ENCODE data around the gene FRMD8.

The FRMD8 gene

GRCh38 chr11:65383778-65384177 is 2.7 kb upstream of the FRMD8 start:
- in situ Hi-C loops (cut with HindIII; ENCODE audit: low sequenced_read_pairs): no loop called here
- TF ChIP-seq, protein P1, sequence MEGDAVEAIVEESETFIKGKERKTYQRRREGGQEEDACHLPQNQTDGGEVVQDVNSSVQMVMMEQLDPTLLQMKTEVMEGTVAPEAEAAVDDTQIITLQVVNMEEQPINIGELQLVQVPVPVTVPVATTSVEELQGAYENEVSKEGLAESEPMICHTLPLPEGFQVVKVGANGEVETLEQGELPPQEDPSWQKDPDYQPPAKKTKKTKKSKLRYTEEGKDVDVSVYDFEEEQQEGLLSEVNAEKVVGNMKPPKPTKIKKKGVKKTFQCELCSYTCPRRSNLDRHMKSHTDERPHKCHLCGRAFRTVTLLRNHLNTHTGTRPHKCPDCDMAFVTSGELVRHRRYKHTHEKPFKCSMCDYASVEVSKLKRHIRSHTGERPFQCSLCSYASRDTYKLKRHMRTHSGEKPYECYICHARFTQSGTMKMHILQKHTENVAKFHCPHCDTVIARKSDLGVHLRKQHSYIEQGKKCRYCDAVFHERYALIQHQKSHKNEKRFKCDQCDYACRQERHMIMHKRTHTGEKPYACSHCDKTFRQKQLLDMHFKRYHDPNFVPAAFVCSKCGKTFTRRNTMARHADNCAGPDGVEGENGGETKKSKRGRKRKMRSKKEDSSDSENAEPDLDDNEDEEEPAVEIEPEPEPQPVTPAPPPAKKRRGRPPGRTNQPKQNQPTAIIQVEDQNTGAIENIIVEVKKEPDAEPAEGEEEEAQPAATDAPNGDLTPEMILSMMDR (IDR thresholded peaks at IDR 0.05; ENCODE audit: low read depth, low read length): no peak
- H3K4me3 ChIP-seq (ENCODE audit: low read depth, low read length): no peak overlapping the region
- DNase-seq (ENCODE audit: low read depth, low spot score): no peak

DNA sequence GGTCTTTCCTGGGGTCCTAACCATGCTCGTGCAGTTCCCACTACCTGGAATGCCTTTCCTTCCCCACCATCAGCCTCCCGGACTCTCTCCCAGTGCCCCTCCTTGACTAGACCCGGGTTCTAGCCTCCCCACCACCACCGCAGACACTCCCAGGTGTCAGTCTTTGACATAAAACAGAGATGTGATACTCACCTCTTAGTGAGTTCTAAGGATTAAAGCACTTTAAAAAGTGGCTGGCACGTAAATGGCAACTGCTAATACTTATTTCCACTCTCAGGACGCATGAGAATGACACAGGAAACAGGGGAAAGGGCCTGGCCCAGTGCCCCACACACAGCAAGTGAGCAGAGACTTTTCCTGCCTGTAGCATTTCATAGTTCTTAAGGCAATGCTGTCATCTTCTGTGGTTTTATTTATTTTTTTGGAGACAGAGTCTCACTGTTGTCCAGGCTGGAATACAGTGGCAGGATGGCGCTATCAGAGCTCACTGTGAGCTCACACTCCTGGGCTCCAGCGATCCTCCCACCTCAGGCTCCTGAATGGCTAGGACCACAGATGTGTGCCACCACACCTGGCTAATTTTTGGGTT is 2.0 kb upstream of the FRMD8 start:
- no peak overlapping the region for H3K4me3 ChIP-seq (ENCODE audit: low read depth, low read length)
- in situ Hi-C loops (cut with HindIII; ENCODE audit: low sequenced_read_pairs): no loop called here
- TF ChIP-seq, protein P1 (IDR thresholded peaks at IDR 0.05; ENCODE audit: low read depth, low read length): no peak
- DNase-seq (ENCODE audit: low read depth, low spot score): peak; percentile 39

DNA sequence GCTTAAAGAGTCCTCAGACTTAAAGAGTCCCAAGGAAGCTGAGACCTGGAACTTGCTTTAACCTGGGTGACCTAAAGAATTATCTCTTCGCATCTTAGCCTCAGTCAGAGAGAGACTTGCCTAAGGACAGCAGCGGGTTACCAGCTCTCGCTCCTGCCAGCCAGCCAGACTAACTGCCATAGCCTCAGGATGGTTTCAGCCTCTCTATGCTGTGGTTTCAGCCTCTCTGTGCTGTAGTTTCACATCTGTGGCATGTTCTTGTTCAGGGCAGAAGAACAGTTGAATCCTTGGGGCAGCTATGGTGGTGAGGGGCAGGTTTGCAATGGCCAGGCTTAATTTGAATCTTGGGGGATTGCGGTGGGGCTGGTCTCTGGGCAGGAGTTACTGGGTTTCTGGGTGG is 2.3 kb downstream of the FRMD8 start:
- in situ Hi-C loops (cut with HindIII; ENCODE audit: low sequenced_read_pairs): no loop called here
- TF ChIP-seq, protein P1 (IDR thresholded peaks at IDR 0.05; ENCODE audit: low read depth, low read length): no peak
- DNase-seq (ENCODE audit: low read depth, low spot score): no peak
- peak overlapping the region; percentile 7 for H3K4me3 ChIP-seq (ENCODE audit: low read depth, low read length)

DNA sequence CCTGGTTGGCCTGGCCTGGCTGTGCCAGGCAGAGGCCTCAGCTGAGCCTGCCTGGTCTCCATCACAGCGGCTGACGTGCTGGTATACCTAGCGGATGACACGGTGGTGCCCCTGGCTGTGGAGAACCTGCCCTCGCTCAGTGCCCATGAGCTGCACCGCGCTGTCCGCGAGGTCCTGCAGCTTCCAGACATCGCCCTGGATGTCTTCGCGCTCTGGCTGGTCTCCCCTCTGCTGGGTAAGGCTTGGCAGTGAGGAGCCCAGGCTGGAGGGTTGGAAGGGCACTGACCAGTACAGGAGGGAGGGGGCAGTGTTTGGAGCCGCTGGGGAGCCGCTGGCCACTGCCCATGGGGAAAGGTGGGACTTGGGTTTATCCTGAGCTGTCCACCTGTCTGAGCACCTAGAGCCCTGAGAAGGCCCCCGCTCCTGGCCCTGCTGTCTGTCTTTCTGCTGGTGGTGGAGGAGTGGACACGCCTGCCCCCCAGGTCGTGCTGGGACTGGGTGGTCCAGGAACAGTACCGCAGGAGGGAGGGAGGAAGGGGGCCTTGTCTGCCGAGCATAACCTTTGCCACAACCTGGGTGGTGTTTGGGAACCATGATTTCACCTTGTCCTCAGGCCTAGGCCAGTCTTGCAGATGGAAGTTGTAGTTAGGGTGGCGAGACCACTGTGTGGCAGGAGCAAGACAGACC is 3.0 kb downstream of the FRMD8 start:
- in situ Hi-C loops (cut with HindIII; ENCODE audit: low sequenced_read_pairs): no loop called here
- no peak for DNase-seq (ENCODE audit: low read depth, low spot score)
- TF ChIP-seq, protein P1 (IDR thresholded peaks at IDR 0.05; ENCODE audit: low read depth, low read length): no peak
- H3K4me3 ChIP-seq (ENCODE audit: low read depth, low read length): no peak overlapping the region

- H3K4me3 ChIP-seq (ENCODE audit: low read depth, low read length): peak overlapping the region; percentile 15
Measured at GRCh38 chr11:65390099-65390941, 3.9 kb downstream of the FRMD8 start.

DNA sequence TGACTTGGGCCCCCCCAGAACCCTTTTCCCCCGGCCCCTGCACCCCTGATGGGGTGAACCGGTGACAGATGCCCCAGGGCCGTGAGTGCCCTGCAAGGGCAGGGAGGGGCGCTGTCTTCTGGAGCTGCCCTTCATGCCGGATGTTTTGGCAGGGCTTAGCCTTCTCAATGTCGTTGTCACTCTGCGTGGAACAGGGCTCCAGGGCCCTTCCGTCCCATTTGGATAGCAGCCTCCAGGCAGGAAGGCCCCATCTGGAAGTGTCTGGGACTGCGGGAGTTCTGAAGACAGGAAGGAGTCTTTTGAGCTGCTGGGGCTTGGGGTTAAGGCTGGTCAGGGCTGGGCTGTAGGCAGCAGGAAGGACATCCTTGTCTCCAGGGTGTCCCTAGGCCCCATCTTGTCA is 4.6 kb downstream of the FRMD8 start:
- in situ Hi-C loops (cut with HindIII; ENCODE audit: low sequenced_read_pairs): no loop called here
- DNase-seq (ENCODE audit: low read depth, low spot score): peak; percentile 18
- TF ChIP-seq, protein P1 (IDR thresholded peaks at IDR 0.05; ENCODE audit: low read depth, low read length): no peak
- peak overlapping the region; percentile 15 for H3K4me3 ChIP-seq (ENCODE audit: low read depth, low read length)

More at GRCh38 chr11:65390099-65390941, 3.9 kb downstream of the FRMD8 start:
- TF ChIP-seq, protein P1 (IDR thresholded peaks at IDR 0.05; ENCODE audit: low read depth, low read length): no peak
- in situ Hi-C loops (cut with HindIII; ENCODE audit: low sequenced_read_pairs): no loop called here
- no peak for DNase-seq (ENCODE audit: low read depth, low spot score)

Data from astrocyte of the spinal cord (primary cell).